HG03378 (cell line): ENCODE data around the gene ZNF135.

ENCODE experiments used
- ATAC-seq: cut with Tn5 transposase; IDR thresholded peaks from one replicate; pipeline ENCODE4 v1.9.1; 2021; ENCODE audit warnings: mild to moderate bottlenecking, moderate library complexity; ENCODE audit not compliant: unreplicated experiment

The ZNF135 gene

DNA sequence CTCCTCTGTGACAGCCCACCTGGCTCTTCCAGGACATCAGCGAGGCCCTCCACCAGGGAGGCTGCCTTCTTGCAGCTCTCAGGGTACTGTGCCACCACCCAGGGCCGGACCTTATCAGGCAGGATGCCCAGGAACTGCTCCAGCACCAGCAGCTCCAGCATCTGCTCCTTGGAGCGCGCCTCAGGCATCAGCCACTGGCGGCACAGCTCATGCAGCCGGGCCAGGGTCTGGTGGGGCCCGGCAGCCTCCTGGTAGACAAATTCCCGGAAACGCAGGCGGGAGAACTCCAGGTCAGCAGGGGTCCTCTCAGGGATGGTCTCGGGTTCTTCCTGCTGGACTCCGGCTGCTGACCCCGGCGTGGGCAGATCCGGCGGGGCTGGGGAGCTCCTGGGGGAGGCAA is 30.8 kb downstream of the ZNF135 start:
- ATAC-seq: no peak

DNA sequence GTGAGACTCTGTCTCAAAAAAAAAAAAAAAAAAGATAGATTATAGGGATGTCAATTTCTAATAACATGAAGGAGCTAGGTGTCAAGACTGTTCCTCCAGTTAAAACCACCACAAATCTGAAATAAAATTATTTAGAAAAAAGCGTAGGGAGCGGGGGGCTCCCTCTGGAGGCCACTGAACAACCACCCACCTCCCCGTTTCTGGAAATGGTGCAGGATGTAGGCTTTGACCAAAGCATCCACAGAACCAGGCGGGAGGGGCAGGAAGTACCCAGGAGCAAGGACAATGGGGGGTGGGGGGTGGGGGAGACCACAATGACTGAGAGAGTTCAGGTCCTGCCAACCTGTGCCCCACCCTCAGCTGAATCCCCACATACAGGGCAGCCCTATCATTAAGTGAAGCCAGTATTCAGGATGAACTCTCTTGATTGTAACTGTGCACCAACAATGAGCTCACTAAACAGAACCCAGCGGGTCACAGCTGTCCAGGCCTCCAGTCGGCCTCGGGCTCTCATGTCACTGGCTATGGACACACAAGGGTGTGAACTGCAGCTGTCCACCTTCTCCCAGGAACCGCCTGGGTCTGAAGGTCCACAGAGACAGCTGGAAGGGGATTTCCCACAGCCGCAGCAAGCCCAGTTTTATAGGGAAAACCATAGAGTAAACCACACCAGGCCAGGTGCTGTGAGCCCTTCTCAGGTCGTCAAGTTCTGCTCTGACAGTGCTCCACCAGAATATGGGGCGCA is 32.3 kb downstream of the ZNF135 start:
- no peak for ATAC-seq

DNA sequence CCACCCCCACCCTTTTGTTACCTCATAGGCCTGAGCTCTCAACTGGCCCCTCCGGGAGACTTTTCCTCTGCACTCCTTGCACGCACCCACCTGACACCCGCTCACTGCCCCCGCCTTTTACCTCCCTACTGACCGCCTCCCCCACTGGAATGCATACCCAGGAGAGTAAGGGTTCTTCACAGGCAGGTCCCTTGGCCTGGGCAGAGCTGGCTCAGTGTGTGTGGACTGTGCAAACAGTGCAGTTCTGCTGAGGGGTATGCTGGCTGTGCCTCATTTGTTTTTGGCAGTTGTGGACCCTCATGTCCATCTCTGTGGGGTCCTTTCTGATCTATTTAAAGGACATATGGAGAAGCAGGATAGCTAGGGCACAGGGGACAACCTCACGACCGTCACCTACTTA is 34.0 kb downstream of the ZNF135 start:
- ATAC-seq: no peak

DNA sequence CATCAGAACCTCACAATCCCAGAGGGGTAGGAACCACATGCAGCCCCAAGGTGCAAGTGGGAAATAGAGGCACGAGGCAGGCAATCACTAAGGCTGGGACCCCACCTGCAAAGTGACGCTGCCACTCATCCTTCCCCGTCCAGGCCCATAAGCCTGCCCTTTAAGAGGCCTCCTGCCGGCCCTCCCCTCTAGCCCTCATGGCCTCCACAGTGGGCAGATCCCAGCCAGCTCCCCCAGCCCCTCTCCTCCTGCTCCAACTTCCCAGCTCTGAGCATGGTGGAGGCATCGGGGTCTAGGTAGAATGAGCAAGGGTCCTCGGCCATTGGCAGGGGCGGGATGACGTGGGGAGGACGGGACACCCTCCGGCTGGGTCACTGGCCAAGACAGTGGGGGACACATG is 36.2 kb downstream of the ZNF135 start:
- ATAC-seq: no peak

DNA sequence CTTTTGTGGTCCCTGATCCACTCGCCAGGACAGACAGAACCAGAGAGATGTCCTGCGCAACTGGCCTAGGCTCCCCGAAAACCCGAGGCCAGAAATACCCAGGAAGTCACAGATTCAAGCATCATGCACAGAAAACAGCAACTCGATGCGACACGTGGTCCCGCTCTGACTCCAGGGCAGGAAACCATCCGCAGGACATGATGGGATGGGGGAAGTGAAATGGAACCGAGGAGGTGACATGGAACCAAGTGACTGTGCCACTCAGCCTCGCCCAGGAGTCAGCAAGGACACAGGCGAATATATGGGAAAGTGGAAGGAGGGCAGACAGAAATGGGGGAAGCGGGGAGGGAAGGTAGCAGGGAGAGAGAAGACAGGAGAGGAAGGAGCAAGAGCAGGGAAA is 37.8 kb downstream of the ZNF135 start:
- ATAC-seq: no peak

DNA sequence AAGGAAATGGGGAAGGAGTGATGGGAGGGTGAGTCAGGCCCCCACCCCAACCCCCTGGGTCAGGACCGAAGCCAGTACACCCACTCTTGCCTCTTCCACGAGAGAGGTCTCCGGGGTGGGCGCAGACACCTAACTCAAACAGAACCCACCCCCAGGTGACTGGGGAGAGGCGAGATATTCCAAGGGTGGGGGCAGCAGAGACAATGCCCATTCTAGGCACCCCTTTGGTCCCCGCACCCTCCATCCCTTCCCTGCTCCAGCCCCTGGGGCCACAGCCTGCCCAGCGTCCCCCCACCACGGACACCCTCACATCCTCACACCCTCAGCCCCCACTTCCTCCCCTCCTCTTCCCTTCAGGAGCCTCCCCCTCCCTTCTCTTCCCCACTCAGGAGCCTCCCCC is 38.3 kb downstream of the ZNF135 start:
- no peak for ATAC-seq

DNA sequence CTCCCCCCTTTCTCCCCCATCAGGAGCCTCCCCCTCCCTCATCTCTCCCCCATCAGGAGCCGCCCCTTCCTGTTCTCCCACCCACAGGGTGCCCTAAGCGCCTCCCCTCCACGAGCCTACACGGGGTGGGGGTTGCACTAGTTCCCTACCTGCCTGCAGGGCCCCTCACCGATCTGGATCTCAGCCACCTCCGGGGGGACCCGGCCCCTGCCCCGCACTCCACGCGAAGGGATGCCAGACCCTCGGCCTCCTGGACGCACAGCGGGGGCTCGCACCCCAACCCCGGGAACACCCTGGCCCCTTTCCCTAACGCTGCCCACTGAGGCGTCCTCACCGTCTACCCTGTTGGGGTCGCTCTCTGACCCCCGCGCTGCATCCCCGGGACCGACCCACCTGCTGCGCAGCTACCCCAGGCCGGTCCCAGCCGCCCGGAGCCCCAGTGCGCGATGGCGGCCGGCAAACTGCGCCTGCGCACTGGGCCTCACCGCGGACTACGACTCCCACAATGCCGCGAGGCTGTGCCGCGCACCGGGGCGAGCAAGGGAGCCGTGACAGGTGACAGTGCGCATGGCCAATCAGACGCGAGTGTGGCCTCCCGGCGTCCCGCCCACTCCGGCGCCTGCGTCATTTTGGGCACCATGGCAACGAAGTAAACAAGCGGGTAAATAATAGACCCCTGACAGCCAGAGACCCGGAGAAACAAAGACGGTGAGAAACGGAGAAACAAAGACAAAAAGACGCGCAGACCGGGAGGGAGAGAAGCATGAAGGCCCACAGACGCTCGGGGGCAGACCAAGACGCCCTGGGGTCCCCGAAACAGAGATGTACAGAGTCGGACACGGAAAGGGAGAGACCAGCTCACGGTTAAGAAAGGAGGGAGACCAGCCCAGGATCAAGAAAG is 38.9 kb downstream of the ZNF135 start, which contains the start of gene ZSCAN18:
TSS of gene ZSCAN18 (minus strand) at position 451 of the 901 bp plus-strand sequence. CDS start 7,964 bp downstream, outside the sequence.
- ATAC-seq: peak; percentile 81

DNA sequence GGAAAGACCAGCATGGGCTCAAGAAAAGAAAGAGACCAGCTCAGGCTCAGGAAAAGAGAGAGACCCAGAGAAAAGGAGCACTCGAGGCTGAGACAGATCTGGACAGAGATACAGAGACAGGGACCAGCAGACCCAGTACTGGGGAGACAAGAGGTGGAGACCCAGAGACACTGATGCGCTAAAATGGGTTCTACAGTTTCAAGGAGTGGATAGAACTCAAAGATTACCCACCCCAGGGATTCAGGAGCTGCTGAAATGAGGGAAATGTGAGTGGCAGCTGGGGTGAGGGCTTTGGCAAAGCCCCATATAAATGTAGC is 39.6 kb downstream of the ZNF135 start:
- peak; percentile 15 for ATAC-seq

DNA sequence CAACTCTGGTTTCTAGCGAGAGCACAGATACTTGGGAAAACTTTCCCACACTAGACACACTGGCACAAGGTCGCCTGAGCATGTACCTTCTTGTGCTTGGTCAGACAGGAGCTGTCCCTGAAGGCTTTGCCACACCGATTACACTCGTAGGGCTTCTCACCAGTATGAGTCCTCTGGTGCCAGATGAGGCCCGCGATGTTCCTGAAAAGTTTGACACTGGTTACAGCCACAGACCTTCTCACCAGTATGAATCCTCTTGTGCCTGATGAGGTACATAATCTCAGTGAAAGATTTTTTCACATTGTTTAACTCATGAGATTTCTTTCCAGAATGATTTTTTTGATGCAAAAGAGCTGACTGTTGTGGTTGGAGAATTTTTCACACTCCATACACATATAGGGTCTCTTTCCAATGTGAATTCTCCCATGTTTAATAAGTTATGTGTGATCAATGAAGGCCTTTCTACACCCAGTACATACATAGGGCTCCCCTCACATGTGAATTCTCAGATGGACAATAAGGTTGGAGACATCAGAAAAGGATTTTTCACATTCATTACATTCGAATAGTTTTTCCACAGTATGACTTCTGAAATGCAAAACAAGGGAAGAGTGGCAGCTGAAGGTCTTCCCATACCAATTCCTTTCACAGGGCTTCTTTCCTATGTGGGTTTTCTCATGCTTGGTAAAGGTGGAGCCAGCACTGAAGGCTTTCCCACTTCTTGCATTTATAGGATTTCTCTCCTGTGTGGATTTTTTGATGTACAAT is 48.9 kb downstream of the ZNF135 start:
- no peak for ATAC-seq

DNA sequence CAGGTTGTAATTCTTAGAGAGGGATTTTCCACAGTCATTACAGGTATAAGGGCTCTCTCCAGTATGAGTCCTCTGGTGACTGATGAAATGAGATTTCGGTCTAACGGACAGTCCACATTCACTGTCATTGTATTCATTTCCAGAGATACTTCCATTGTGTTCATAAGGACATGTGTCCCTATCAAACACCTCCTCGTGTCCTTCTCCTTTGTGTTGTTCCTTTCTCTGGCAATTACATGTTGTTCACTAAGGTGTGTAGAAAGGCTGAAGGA is 49.4 kb downstream of the ZNF135 start:
- no peak for ATAC-seq

DNA sequence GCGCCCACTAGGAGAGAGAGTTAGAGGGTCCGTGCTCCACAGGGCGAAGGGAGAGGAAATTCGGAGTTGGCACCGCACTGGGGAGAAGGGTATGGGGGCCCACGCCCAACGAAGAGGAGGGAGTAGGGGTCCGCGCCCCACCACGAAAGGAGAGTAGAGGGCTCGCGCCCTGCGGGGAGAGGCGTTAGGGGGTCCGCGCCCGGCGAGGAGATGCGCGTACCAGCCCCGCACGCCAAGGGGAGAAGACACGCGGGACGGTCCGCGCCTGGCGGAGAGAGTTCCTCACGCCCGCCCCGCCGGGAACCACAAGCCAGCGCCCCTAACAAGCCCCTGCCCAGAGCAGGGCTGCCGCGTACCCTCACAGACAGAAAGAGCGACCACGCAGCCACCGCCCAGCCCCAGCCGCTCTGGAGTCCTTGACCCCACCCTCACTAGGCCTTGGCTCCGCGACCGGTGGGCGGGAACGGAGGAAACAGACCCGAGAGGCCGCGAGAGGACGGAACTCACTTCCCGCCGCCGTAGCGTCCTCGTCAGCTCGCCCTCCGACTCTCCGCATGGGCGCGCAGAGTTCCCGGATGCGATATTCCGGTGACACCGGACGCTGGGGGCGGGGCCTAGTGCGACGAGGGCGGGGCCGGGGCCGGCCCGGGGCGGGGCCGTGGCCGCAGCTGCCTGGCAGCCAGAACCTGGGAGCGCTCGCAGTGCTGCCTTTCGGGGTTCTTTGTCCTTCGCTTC is 58.9 kb downstream of the ZNF135 start:
- no peak for ATAC-seq

DNA sequence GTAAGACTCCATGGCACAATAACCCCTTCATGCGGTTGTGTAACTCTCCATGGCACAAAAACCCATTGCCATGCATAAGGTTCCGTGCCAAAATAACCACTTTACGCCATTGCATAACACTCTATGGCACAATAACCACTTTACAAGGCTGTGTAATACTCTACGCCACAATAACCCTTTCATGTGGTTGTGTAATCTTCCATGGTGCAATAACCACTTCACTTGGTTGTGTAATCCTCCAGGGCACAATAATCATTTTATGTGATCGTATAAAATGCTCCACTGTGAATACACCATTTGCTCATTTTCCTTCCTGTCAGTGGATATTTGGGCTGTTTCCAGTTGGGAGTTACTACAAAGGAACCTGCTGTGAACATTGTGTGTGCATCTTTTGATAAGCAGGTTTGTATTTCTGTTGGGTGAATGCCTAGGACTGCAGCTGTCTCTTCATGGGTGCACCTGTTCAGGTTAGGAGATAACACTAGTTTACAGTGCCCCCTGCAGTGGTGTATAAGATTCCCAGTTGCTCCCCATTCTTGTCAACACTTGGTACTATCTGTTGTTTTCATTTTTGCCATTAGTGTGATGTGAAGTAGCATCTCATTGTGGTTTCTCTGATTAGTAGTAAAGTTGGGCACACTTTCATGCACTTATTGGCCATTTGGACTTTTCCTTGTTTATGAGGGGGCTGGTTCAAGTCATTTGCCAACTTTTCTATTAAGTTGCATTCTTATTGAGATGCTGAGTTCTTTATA is 60.1 kb downstream of the ZNF135 start:
- no peak for ATAC-seq
